Dermis microvascular lymphatic vessel endothelial cell (primary cell): ENCODE data around the gene ST3GAL2. TPM values are rescaled to one million over a fixed set of nuclear protein-coding genes. Genes with fewer than 3 reads are reported as not detected.
A peak's percentile ranks its signal among the peaks of the same experiment; 100 is the strongest.
"Not testable (repeated sequence)": the region's sequence is repeated elsewhere in the genome, so short reads cannot be mapped to it uniquely, and the experiment has no call there.

ENCODE experiments used
- DNase-seq, 2 donors: peaks; one replicate each; pipeline versions ENCODE4 v3.0.0 to v3.0.0-alpha.2; 2010; ENCODE audit warnings: low read depth in 2 of 2
- total RNA-seq: library from RNA; depleted of rRNA; stranded (reverse); fragments of >200 nt; gene quantifications from 2 replicates; pipeline ENCODE4 v1.2.1, GENCODE V29; 2014

Gene ST3GAL2
- total RNA-seq, 1 donor from 2014 or later, result 42.1 TPM

GRCh38 chr16:70467608-70468007 lies 28.7 kb upstream of the ST3GAL2 start:
- DNase-seq, result no peak

- DNase-seq, result no peak
Measured at GRCh38 chr16:70467113-70467512, 28.2 kb upstream of the ST3GAL2 start.

GRCh38 chr16:70466805-70467076 lies 27.8 kb upstream of the ST3GAL2 start:
- DNase-seq, result no peak

GRCh38 chr16:70465999-70466804 lies 27.3 kb upstream of the ST3GAL2 start:
- DNase-seq, result no peak

GRCh38 chr16:70463235-70463634 lies 24.3 kb upstream of the ST3GAL2 start:
- no peak for DNase-seq

- DNase-seq, result peak in 1 of 2 donors; percentile 82
Measured at GRCh38 chr16:70460737-70461261, 21.9 kb upstream of the ST3GAL2 start.

GRCh38 chr16:70457446-70458166 lies 18.7 kb upstream of the ST3GAL2 start:
- no peak for DNase-seq

GRCh38 chr16:70455910-70456309 lies 17.0 kb upstream of the ST3GAL2 start:
- no peak for DNase-seq

GRCh38 chr16:70454222-70455034 lies 15.5 kb upstream of the ST3GAL2 start, which contains the start of gene FCSK:
FCSK (plus strand) TSS chr16:70454595; CDS start chr16:70463191, 8,596 bp downstream.
- DNase-seq, result peak; percentile 68 to 71

GRCh38 chr16:70453892-70454221 lies 15.0 kb upstream of the ST3GAL2 start:
- no peak for DNase-seq

GRCh38 chr16:70453117-70453891 lies 14.4 kb upstream of the ST3GAL2 start:
- DNase-seq, result no peak

GRCh38 chr16:70451004-70451340 lies 12.1 kb upstream of the ST3GAL2 start:
- DNase-seq, result not testable (repeated sequence)

- not testable (repeated sequence) for DNase-seq
Measured at GRCh38 chr16:70450142-70451003, 11.5 kb upstream of the ST3GAL2 start.

GRCh38 chr16:70448075-70448474 lies 9.2 kb upstream of the ST3GAL2 start:
- DNase-seq, result no peak

GRCh38 chr16:70444249-70445063 lies 5.6 kb upstream of the ST3GAL2 start:
- no peak for DNase-seq

GRCh38 chr16:70442344-70442743 lies 3.4 kb upstream of the ST3GAL2 start:
- no peak for DNase-seq

- DNase-seq, result no peak
Measured at GRCh38 chr16:70441406-70441990, 2.6 kb upstream of the ST3GAL2 start.

GRCh38 chr16:70440009-70440692 lies 1.3 kb upstream of the ST3GAL2 start:
- DNase-seq, result no peak

- peak in 1 of 2 donors; percentile 42 for DNase-seq
Measured at GRCh38 chr16:70438585-70438968, 323 bp downstream of the ST3GAL2 start.
